Kidney (tissue), 14 donors: ENCODE measurements around the gene TBL1X. TPM values are rescaled to one million over a fixed set of nuclear protein-coding genes. Genes with fewer than 3 reads are reported as not detected.
"Not testable (repeated sequence)": the region's sequence is repeated elsewhere in the genome, so short reads cannot be mapped to it uniquely, and the experiment has no call there.

Experiments used
- DNase-seq, 5 donors: peaks; one replicate each; pipeline ENCODE4 v3.0.0-alpha.2; 2013 to 2020
- FAIRE-seq: peaks from 2 replicates; lab custom pipeline; 2012; peaks lifted over from hg19 to GRCh38; lab: Jason Lieb, UNC
- H3K27ac ChIP-seq, 2 donors: one replicate each; pipeline ENCODE4 v1.7.0; 2013; ENCODE audit warnings: low read depth in 2 of 2, low read length in 2 of 2, inconsistent platforms in 1 of 2
- H3K27me3 ChIP-seq: one replicate; pipeline ENCODE4 v1.7.1; 2013; ENCODE audit warnings: low read length, inconsistent platforms; ENCODE audit not compliant: control insufficient read depth, insufficient read depth
- H3K36me3 ChIP-seq, 3 donors: one replicate each; pipeline versions ENCODE4 v1.7.0 to v1.7.1; 2013; ENCODE audit warnings: low read length in 3 of 3, control low read depth in 1 of 3, inconsistent platforms in 1 of 3; ENCODE audit not compliant: insufficient read depth in 3 of 3, control insufficient read depth in 2 of 3
- H3K4me1 ChIP-seq, 3 donors: one replicate each; pipeline versions ENCODE4 v1.7.0 to v1.7.1; 2013; ENCODE audit warnings: low read length in 3 of 3, inconsistent platforms in 1 of 3, low read depth in 1 of 3; ENCODE audit not compliant: control insufficient read depth in 2 of 3, insufficient read depth in 2 of 3
- H3K4me3 ChIP-seq, 3 donors: one replicate each; pipeline versions ENCODE4 v1.7.0 to v1.8.1; 2013; ENCODE audit warnings: low read length in 3 of 3, control low read depth in 1 of 3, inconsistent platforms in 1 of 3
- H3K9ac ChIP-seq, 3 donors: one replicate each; pipeline versions ENCODE4 v1.7.0 to v1.7.1; 2013; ENCODE audit warnings: low read length in 3 of 3, control low read depth in 1 of 3, inconsistent platforms in 1 of 3
- H3K9me3 ChIP-seq, 3 donors: one replicate each; pipeline versions ENCODE4 v1.7.0 to v1.7.1; 2013; ENCODE audit warnings: low read length in 3 of 3, control low read depth in 1 of 3, inconsistent platforms in 1 of 3; ENCODE audit not compliant: control insufficient read depth in 2 of 3, insufficient read depth in 1 of 3
- intact Hi-C: fragments of 100-400 bp; cut with DNase I; formaldehyde crosslinking; loops from one replicate; pipeline ENCODE4 v1.11.1; 2022
- polyA plus RNA-seq: library from polyadenylated mRNA; stranded (reverse); fragments of 350-450 nt; fragmentation: Illumina TruSeq; extraction: RNeasy Lipid Tissue Mini Kit (QIAGEN cat#74804); gene quantifications from one replicate; pipeline ENCODE4 v1.2.3, GENCODE V29; 2014; ENCODE audit warnings: low read depth, low replicate concordance; ENCODE audit not compliant: insufficient read depth
- total RNA-seq: library from RNA; stranded (reverse); fragmentation: NEBNext Ultra II Directional; extraction: Animal tissue kit (Norgen Biotek cat#: 25700); gene quantifications from one replicate; pipeline ENCODE4 v1.2.1, GENCODE V29; 2021
- TF ChIP-seq, protein P1 (sequence below): IDR thresholded peaks from 3 replicates; pipeline ENCODE4 v1.5.1; 2012; ENCODE audit warnings: mild to moderate bottlenecking, moderate library complexity, borderline replicate concordance; ENCODE audit not compliant: insufficient read depth; ENCODE audit errors: extremely low read depth
- donor health status: control.
- donor health status: control.
- donor health status: control.
- donor health status: control.
- donor health status: control.
- donor health status: DM: yes; HTN: yes; CAD: no.
- donor health status: Normal renal cell carcinoma (clear cell type).

The TBL1X gene
- total and polyA plus RNA-seq, 2 donors from 2014 or later = 12.5 to 43.0 TPM

DNA sequence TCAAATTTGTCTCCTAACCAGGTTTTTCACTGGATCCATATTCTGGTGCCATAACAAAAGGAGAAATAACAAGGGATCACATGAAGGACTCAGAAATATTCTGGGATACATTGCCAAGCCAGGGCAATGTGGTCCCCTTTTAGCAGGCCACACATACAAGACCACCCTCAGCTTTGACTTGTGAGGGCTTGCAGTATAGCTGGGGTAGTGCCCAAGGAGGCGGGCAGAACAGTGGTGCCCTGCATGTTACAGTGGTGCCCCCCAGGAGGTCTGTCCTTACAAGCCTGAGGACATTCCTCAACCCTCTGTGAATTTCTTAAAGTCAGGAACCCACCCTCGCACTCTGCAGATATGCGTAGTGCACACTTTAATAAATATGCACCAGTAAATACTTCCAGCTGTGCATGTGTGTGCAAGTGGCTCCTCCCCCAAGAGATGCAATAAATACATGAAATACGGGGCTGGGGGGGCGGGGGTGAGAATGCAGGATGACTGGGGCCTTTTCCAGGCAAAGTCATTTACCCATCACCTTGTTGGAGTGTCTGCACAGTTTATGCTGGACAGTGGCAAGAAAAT, 34.4 kb upstream of the TBL1X start:
- H3K27me3 ChIP-seq = no peaks in the 10 kb centered on the region
- H3K9ac ChIP-seq = no peak overlapping the region
- H3K36me3 ChIP-seq = no peaks in the 10 kb centered on the region
- H3K9me3 ChIP-seq = no peaks in the 10 kb centered on the region
- FAIRE-seq = no peak
- no peaks in the 10 kb centered on the region for H3K4me1 ChIP-seq
- DNase-seq = peak in 1 of 5 donors; percentile 19
- TF ChIP-seq, protein P1, sequence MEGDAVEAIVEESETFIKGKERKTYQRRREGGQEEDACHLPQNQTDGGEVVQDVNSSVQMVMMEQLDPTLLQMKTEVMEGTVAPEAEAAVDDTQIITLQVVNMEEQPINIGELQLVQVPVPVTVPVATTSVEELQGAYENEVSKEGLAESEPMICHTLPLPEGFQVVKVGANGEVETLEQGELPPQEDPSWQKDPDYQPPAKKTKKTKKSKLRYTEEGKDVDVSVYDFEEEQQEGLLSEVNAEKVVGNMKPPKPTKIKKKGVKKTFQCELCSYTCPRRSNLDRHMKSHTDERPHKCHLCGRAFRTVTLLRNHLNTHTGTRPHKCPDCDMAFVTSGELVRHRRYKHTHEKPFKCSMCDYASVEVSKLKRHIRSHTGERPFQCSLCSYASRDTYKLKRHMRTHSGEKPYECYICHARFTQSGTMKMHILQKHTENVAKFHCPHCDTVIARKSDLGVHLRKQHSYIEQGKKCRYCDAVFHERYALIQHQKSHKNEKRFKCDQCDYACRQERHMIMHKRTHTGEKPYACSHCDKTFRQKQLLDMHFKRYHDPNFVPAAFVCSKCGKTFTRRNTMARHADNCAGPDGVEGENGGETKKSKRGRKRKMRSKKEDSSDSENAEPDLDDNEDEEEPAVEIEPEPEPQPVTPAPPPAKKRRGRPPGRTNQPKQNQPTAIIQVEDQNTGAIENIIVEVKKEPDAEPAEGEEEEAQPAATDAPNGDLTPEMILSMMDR = no peak
- intact Hi-C loops = no loop called here
- H3K4me3 ChIP-seq = no peak overlapping the region
- no peak overlapping the region for H3K27ac ChIP-seq

DNA sequence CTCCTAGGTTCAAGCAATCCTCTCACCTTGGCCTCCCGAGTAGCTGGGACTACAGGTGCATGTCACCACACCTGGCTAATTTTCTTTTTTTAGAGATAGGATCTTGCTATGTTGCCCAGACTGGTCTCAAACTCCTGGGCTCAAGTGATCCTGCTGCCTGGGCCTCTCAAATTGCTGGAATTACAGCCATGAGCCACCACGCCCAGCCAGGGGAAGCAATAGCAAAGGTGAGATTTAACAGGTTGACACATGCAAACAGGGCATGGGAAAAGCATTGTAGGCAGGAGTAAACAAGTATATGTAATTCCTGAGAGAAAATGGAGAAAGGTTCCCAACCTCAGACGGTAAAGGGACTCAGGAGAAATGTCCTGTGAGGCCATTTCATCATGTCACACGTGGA, 33.6 kb upstream of the TBL1X start:
- H3K9me3 ChIP-seq = no peaks in the 10 kb centered on the region
- no peak overlapping the region for H3K9ac ChIP-seq
- DNase-seq (no peak), FAIRE-seq (no peak)
- no peak overlapping the region for H3K27ac ChIP-seq
- no peaks in the 10 kb centered on the region for H3K4me1 ChIP-seq
- H3K27me3 ChIP-seq = no peaks in the 10 kb centered on the region
- TF ChIP-seq, protein P1 = no peak
- intact Hi-C loops = no loop called here
- H3K4me3 ChIP-seq = no peak overlapping the region
- no peaks in the 10 kb centered on the region for H3K36me3 ChIP-seq

DNA sequence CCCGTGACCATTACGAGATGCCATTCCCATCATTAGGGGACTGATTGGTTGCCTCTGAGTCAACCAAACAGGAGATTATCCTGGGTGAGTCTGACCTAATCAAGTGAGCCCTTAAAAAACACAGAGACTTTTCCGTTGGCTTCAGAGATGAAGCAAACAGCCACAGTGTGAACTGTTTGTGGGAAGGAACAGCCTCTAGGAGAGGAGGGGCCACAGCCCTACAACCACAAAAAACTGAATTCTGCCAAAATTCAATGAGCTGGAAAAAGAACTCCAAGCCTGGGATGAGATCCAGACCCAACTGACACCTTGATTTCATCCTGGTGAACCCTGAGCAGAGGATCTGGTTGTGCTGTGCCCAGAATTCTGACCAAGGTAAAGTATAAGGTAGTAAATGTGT, 31.3 kb upstream of the TBL1X start:
- H3K4me3 ChIP-seq = no peak overlapping the region
- no peak overlapping the region for H3K27ac ChIP-seq
- TF ChIP-seq, protein P1 = no peak
- no peaks in the 10 kb centered on the region for H3K27me3 ChIP-seq
- H3K4me1 ChIP-seq = no peaks in the 10 kb centered on the region
- intact Hi-C loops = no loop called here
- H3K9ac ChIP-seq = no peak overlapping the region
- DNase-seq = no peak
- no peak for FAIRE-seq
- H3K36me3 ChIP-seq = no peaks in the 10 kb centered on the region
- no peaks in the 10 kb centered on the region for H3K9me3 ChIP-seq

DNA sequence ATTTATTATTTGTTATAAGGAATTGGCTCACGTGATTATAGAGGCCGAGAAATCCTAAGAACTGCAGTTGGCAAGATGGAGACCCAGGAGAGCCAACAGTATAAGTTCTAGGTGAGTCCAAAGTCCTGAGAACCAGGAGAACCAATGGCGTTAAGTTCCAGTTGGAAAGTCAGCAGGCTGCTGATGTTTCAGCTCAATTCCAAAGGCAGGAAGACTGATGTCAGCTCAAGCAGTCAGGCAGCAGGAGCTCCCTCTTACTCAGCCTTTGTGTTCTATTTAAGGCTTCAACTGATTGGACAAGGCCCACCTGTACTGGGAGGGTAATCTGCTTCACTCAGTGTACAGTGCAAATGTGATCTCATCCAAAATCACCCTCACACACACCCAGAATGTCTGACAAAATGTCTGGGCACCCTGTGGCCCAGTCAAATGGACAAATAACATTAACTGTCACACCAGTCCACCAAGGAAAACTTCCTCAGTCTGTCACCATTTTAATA, 30.8 kb upstream of the TBL1X start:
- Histone ChIP-seq H3K27me3 (no peaks in the 10 kb centered on the region), H3K27ac (no peak overlapping the region), H3K4me3 (no peak overlapping the region), H3K4me1 (no peaks in the 10 kb centered on the region), H3K36me3 (no peaks in the 10 kb centered on the region), H3K9me3 (no peaks in the 10 kb centered on the region), H3K9ac (no peak overlapping the region)
- FAIRE-seq = no peak
- TF ChIP-seq, protein P1 = no peak
- no peak for DNase-seq
- intact Hi-C loops = no loop called here

DNA sequence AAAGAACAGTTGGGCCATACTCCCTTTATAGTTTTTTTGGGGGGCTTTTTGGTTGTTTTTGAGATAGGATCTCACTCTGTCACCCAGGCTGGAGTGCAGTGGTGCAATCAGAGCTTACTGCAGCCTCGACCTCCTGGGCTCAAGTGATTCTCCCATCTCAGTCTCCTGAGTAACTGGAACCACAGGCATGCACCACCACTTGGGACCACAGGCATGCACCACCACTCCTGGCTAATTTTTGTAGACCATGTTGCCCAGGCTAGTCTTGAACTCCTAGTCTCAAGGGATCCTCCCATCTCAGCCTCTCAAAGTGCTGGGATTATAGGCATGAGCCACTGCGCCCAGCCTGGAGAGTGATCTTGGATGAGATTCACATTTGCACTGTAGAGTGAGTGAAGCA, 29.8 kb upstream of the TBL1X start:
- H3K4me1 ChIP-seq, H3K9ac ChIP-seq, H3K4me3 ChIP-seq, H3K36me3 ChIP-seq, H3K9me3 ChIP-seq, DNase-seq, H3K27ac ChIP-seq, H3K27me3 ChIP-seq, intact Hi-C loops, FAIRE-seq: not testable (repeated sequence)
